Lower lobe of right lung (tissue), 2 donors: ENCODE measurements around the gene ANKRD17. TPM values are rescaled to one million over a fixed set of nuclear protein-coding genes. Genes with fewer than 3 reads are reported as not detected.

Source experiments
- ATAC-seq, 2 donors: fragments of 200-7000 bp; cut with Tn5 transposase; one replicate each; pipeline ENCODE4 v1.9.1; 2020 to 2022; ENCODE audit warnings: mild to moderate bottlenecking in 2 of 2, moderate library complexity in 2 of 2
- DNase-seq: peaks from one replicate; pipeline ENCODE4 v3.0.0-alpha.2; 2020
- H3K27ac ChIP-seq: fragments of 200-600 bp; one replicate; pipeline ENCODE4 v1.8.0; 2022
- H3K27me3 ChIP-seq: fragments of 200-600 bp; one replicate; pipeline ENCODE4 v1.8.0; 2022; ENCODE audit warnings: low read depth
- H3K36me3 ChIP-seq: fragments of 200-600 bp; one replicate; pipeline ENCODE4 v1.8.0; 2022; ENCODE audit warnings: mild to moderate bottlenecking
- H3K4me1 ChIP-seq: fragments of 200-600 bp; one replicate; pipeline ENCODE4 v1.8.0; 2022
- H3K4me3 ChIP-seq: fragments of 200-600 bp; one replicate; pipeline ENCODE4 v1.8.0; 2022; ENCODE audit warnings: mild to moderate bottlenecking
- H3K9me3 ChIP-seq: fragments of 200-600 bp; one replicate; pipeline ENCODE4 v1.8.0; 2022
- CTCF ChIP-seq: fragments of 200-600 bp; IDR thresholded peaks from one replicate; pipeline ENCODE4 v1.8.0; 2022; ENCODE audit warnings: antibody characterized with exemption, mild to moderate bottlenecking
- intact Hi-C: fragments of 100-400 bp; cut with DNase I; formaldehyde crosslinking; loops from one replicate; pipeline ENCODE4 v1.11.0; 2022
- total RNA-seq: library from RNA; stranded (reverse); fragmentation: NEBNext Ultra II Directional; extraction: Animal tissue kit (Norgen Biotek cat#: 25700); gene quantifications from one replicate; pipeline ENCODE4 v1.2.1, GENCODE V29; 2021
- donor health status: DM: no; HTN: yes; CAD: no; lungs with severe emphysema.

Gene ANKRD17
- total RNA-seq, 1 donor from 2014 or later, result 57.4 TPM

GRCh38 chr4:73104695-73105094 lies 153.9 kb downstream of the ANKRD17 start:
- ATAC-seq (no peak), DNase-seq (no peak)
- Histone ChIP-seq H3K4me3 (no peak overlapping the region), H3K36me3 (peaks cover 82% of the 10 kb centered on the region), H3K9me3 (no peaks in the 10 kb centered on the region), H3K4me1 (no peaks in the 10 kb centered on the region), H3K27ac (no peak overlapping the region), H3K27me3 (no peaks in the 10 kb centered on the region)
- intact Hi-C loops, result no loop called here
- no peak for TF ChIP-seq CTCF

- no peaks in the 10 kb centered on the region for H3K9me3 ChIP-seq
- no peak overlapping the region for H3K27ac ChIP-seq
- H3K27me3 ChIP-seq, result no peaks in the 10 kb centered on the region
- no peaks in the 10 kb centered on the region for H3K4me1 ChIP-seq
- H3K4me3 ChIP-seq, result no peak overlapping the region
- peaks cover 82% of the 10 kb centered on the region for H3K36me3 ChIP-seq
- no peak for DNase-seq
- no peak for ATAC-seq
- intact Hi-C loops, result no loop called here
- TF ChIP-seq CTCF, result no peak
Observed at GRCh38 chr4:73103799-73104503, 154.6 kb downstream of the ANKRD17 start.

- Histone ChIP-seq H3K9me3 (no peaks in the 10 kb centered on the region), H3K36me3 (peaks cover 85% of the 10 kb centered on the region), H3K4me1 (no peaks in the 10 kb centered on the region), H3K4me3 (no peak overlapping the region), H3K27ac (no peak overlapping the region), H3K27me3 (no peaks in the 10 kb centered on the region)
- ATAC-seq, result peak in 1 of 2 donors; percentile 38
- intact Hi-C loops, result no loop called here
- no peak for DNase-seq
- TF ChIP-seq CTCF, result no peak
Observed at GRCh38 chr4:73099143-73099542, 159.5 kb downstream of the ANKRD17 start.

- H3K27ac ChIP-seq, result no peak overlapping the region
- no peak for TF ChIP-seq CTCF
- peaks cover 85% of the 10 kb centered on the region for H3K36me3 ChIP-seq
- H3K4me1 ChIP-seq, result no peaks in the 10 kb centered on the region
- H3K9me3 ChIP-seq, result no peaks in the 10 kb centered on the region
- DNase-seq (no peak), ATAC-seq (no peak)
- no peaks in the 10 kb centered on the region for H3K27me3 ChIP-seq
- H3K4me3 ChIP-seq, result no peak overlapping the region
- intact Hi-C loops, result no loop called here
Observed at GRCh38 chr4:73098713-73099112, 159.9 kb downstream of the ANKRD17 start.

GRCh38 chr4:73098016-73098415 lies 160.6 kb downstream of the ANKRD17 start:
- intact Hi-C loops, result no loop called here
- no peaks in the 10 kb centered on the region for H3K9me3 ChIP-seq
- no peak overlapping the region for H3K27ac ChIP-seq
- ATAC-seq (no peak), DNase-seq (no peak)
- H3K27me3 ChIP-seq, result no peaks in the 10 kb centered on the region
- no peak for TF ChIP-seq CTCF
- H3K36me3 ChIP-seq, result peaks cover 92% of the 10 kb centered on the region
- H3K4me1 ChIP-seq, result no peaks in the 10 kb centered on the region
- no peak overlapping the region for H3K4me3 ChIP-seq
